Measurements from ENCODE around the gene SMYD3.

SMYD3 gene

GRCh38 chr1:246515390-246516005 lies 8.4 kb upstream of the SMYD3 start:
- no peak for TF ChIP-seq CTCF (conservative IDR thresholded peaks at IDR 0.05)
- no peak for TF ChIP-seq ZFX (IDR thresholded peaks at IDR 0.05)
- no peak overlapping the region for H3K27ac ChIP-seq

GRCh38 chr1:246513619-246514343 lies 6.7 kb upstream of the SMYD3 start:
- TF ChIP-seq CTCF (conservative IDR thresholded peaks at IDR 0.05) (no peak), ZFX (IDR thresholded peaks at IDR 0.05) (no peak)
- no peak overlapping the region for H3K27ac ChIP-seq

GRCh38 chr1:246513041-246513440 lies 6.0 kb upstream of the SMYD3 start:
- TF ChIP-seq CTCF (conservative IDR thresholded peaks at IDR 0.05) (no peak), ZFX (IDR thresholded peaks at IDR 0.05) (no peak)
- H3K27ac ChIP-seq, result no peak overlapping the region

- TF ChIP-seq CTCF (conservative IDR thresholded peaks at IDR 0.05) (no peak), ZFX (IDR thresholded peaks at IDR 0.05) (no peak)
- H3K27ac ChIP-seq, result no peak overlapping the region
Measured at GRCh38 chr1:246512635-246513034, 5.6 kb upstream of the SMYD3 start.

GRCh38 chr1:246512230-246512629 lies 5.2 kb upstream of the SMYD3 start:
- no peak overlapping the region for H3K27ac ChIP-seq
- TF ChIP-seq ZFX (IDR thresholded peaks at IDR 0.05) (no peak), CTCF (conservative IDR thresholded peaks at IDR 0.05) (no peak)

GRCh38 chr1:246511203-246511602 lies 4.1 kb upstream of the SMYD3 start:
- TF ChIP-seq ZFX (IDR thresholded peaks at IDR 0.05) (no peak), CTCF (conservative IDR thresholded peaks at IDR 0.05) (no peak)
- H3K27ac ChIP-seq, result no peak overlapping the region

GRCh38 chr1:246510147-246511030 lies 3.3 kb upstream of the SMYD3 start:
- TF ChIP-seq CTCF (conservative IDR thresholded peaks at IDR 0.05) (no peak), ZFX (IDR thresholded peaks at IDR 0.05) (no peak)
- no peak overlapping the region for H3K27ac ChIP-seq

Data from C4-2B (cell line).